H1 (cell line): ENCODE data around the gene LRWD1. TPM values are rescaled to one million over a fixed set of nuclear protein-coding genes. Genes with fewer than 3 reads are reported as not detected.
"Not testable (repeated sequence)": the region's sequence is repeated elsewhere in the genome, so short reads cannot be mapped to it uniquely, and the experiment has no call there.

Experiments
- CTCF ChIA-PET: fragments of 300-600 bp; sonication (Branson Sonifier 250); formaldehyde crosslinking; loops from one replicate; lab custom pipeline; 2021; ENCODE audit not compliant: partially characterized antibody; lab: Charles Lee
- POLR2A ChIA-PET: fragments of 300-600 bp; sonication (Branson Sonifier 250); formaldehyde crosslinking; loops from one replicate; lab custom pipeline; 2021; ENCODE audit warnings: inconsistent platforms; ENCODE audit not compliant: partially characterized antibody; lab: Charles Lee
- DNase-seq, 2 experiments: peaks; one replicate each; pipeline versions ENCODE4 v3.0.0 to v3.0.0-alpha.2; 2010 to 2022; ENCODE audit warnings: low spot score in 2 of 2, low read depth in 1 of 2, mixed read lengths in 1 of 2
- FAIRE-seq: peaks from 2 replicates; lab custom pipeline; 2011; peaks lifted over from hg19 to GRCh38; lab: Jason Lieb, UNC
- H2AFZ ChIP-seq: 2 replicates; pipeline ENCODE4 v1.8.1; 2012; ENCODE audit warnings: low read length, inconsistent platforms
- H2AK5ac ChIP-seq: 2 replicates; pipeline ENCODE4 v1.6.1; 2013; ENCODE audit warnings: low read depth, low read length
- H2BK120ac ChIP-seq: replicated peaks from 2 replicates; pipeline ENCODE3; 2013; ENCODE audit warnings: low read depth, low read length, inconsistent platforms
- H2BK12ac ChIP-seq: 2 replicates; pipeline ENCODE4 v1.6.1; 2013; ENCODE audit warnings: low read depth, low read length
- H2BK15ac ChIP-seq: 2 replicates; pipeline ENCODE4 v1.6.1; 2013; ENCODE audit warnings: low read length
- H2BK20ac ChIP-seq: 2 replicates; pipeline ENCODE4 v1.6.1; 2013; ENCODE audit warnings: low read length
- H2BK5ac ChIP-seq: 2 replicates; pipeline ENCODE4 v1.6.1; 2013; ENCODE audit warnings: low read depth, low read length
- H3K14ac ChIP-seq: 2 replicates; pipeline ENCODE4 v1.6.1; 2013; ENCODE audit warnings: inconsistent platforms; ENCODE audit not compliant: insufficient read length
- H3K18ac ChIP-seq: 2 replicates; pipeline ENCODE4 v1.6.1; 2013; ENCODE audit warnings: low read length; ENCODE audit errors: extremely low read depth
- H3K23ac ChIP-seq: 2 replicates; pipeline ENCODE4 v1.6.1; 2013; ENCODE audit warnings: inconsistent platforms; ENCODE audit not compliant: insufficient read length
- H3K23me2 ChIP-seq: 2 replicates; pipeline ENCODE4 v1.6.1; 2013; ENCODE audit warnings: low read depth, low read length
- H3K27ac ChIP-seq: 2 replicates; pipeline ENCODE4 v1.6.1; 2011; ENCODE audit warnings: low read depth, low read length, inconsistent platforms
- H3K27me3 ChIP-seq, 4 experiments: replicated peaks in 1 of 4; 1 replicate in 1 of 4; 2 replicates in 3 of 4; pipeline versions ENCODE4 v1.6.1 to v1.8.1; 2011 to 2013; ENCODE audit warnings: low read length in 3 of 4, mild to moderate bottlenecking in 3 of 4, inconsistent platforms in 2 of 4, mixed read lengths in 2 of 4, moderate library complexity in 1 of 4; ENCODE audit not compliant: control insufficient read depth in 3 of 4, insufficient read depth in 3 of 4; ENCODE audit errors: extremely low read depth in 1 of 4
- H3K36me3 ChIP-seq, 4 experiments: 2 replicates each; pipeline versions ENCODE4 v1.6.1 to v1.8.1; 2011 to 2013; ENCODE audit warnings: mild to moderate bottlenecking in 4 of 4, low read length in 3 of 4, moderate library complexity in 2 of 4, control low read depth in 1 of 4, inconsistent platforms in 1 of 4; ENCODE audit not compliant: insufficient read depth in 4 of 4, control insufficient read depth in 2 of 4
- H3K4ac ChIP-seq: replicated peaks from 2 replicates; pipeline ENCODE3; 2013; ENCODE audit warnings: low read length, low read depth, mixed read lengths, inconsistent platforms; ENCODE audit not compliant: insufficient read length
- H3K4me1 ChIP-seq, 4 experiments: replicated peaks in 1 of 4; 1 replicate in 1 of 4; 2 replicates in 3 of 4; pipeline versions ENCODE4 v1.6.1 to v1.8.1; 2011 to 2013; ENCODE audit warnings: low read length in 3 of 4, inconsistent platforms in 2 of 4, mixed read lengths in 1 of 4; ENCODE audit not compliant: insufficient read depth in 4 of 4, control insufficient read depth in 3 of 4
- H3K4me2 ChIP-seq, 2 experiments: 2 replicates each; pipeline versions ENCODE4 v1.6.1 to v1.8.1; 2011 to 2013; ENCODE audit warnings: low read depth in 2 of 2, low read length in 2 of 2, control low read depth in 1 of 2, inconsistent platforms in 1 of 2, mild to moderate bottlenecking in 1 of 2; ENCODE audit not compliant: insufficient read depth in 1 of 2
- H3K4me3 ChIP-seq, 4 experiments: fragments of 200-600, 300-600 bp in 1 of 4; sonication (generic), shearing (Covaris generic), sonication (Bioruptor Twin) in 1 of 4; 2 replicates each; pipeline versions ENCODE4 v1.5.1 to v1.8.1; 2011 to 2016; ENCODE audit warnings: low read length in 4 of 4, low read depth in 3 of 4, control low read depth in 2 of 4, inconsistent platforms in 2 of 4, mild to moderate bottlenecking in 2 of 4, mixed read lengths in 1 of 4, moderate library complexity in 1 of 4; ENCODE audit not compliant: insufficient read depth in 2 of 4; ENCODE audit errors: extremely low read depth in 1 of 4
- H3K56ac ChIP-seq: replicated peaks from 2 replicates; pipeline ENCODE3; 2013; ENCODE audit warnings: low read depth, mild to moderate bottlenecking, mixed read lengths, low read length, inconsistent platforms; ENCODE audit not compliant: insufficient read length
- H3K79me1 ChIP-seq: 2 replicates; pipeline ENCODE4 v1.6.1; 2013; ENCODE audit warnings: low read depth, low read length, control low read depth
- H3K79me2 ChIP-seq, 2 experiments: 2 replicates each; pipeline versions ENCODE4 v1.6.1 to v1.8.1; 2012 to 2013; ENCODE audit warnings: low read length in 2 of 2, mild to moderate bottlenecking in 2 of 2, inconsistent platforms in 1 of 2; ENCODE audit not compliant: insufficient read depth in 2 of 2, control insufficient read depth in 1 of 2
- H3K9ac ChIP-seq, 4 experiments: replicated peaks in 1 of 4; 1 replicate in 1 of 4; 2 replicates in 3 of 4; pipeline versions ENCODE4 v1.6.1 to v1.8.1; 2011 to 2013; ENCODE audit warnings: low read depth in 3 of 4, low read length in 3 of 4, control low read depth in 2 of 4, mild to moderate bottlenecking in 2 of 4, moderate library complexity in 2 of 4, inconsistent platforms in 1 of 4; ENCODE audit errors: extremely low read depth in 1 of 4
- H3K9me3 ChIP-seq, 2 experiments: 2 replicates each; pipeline versions ENCODE4 v1.6.1 to v1.8.1; 2012 to 2013; ENCODE audit warnings: mild to moderate bottlenecking in 2 of 2, moderate library complexity in 2 of 2, control low read depth in 1 of 2, inconsistent platforms in 1 of 2, low read depth in 1 of 2, low read length in 1 of 2, mixed read lengths in 1 of 2; ENCODE audit not compliant: insufficient read depth in 2 of 2
- H4K20me1 ChIP-seq, 2 experiments: replicated peaks in 1 of 2; 2 replicates each; pipeline versions ENCODE3 to v1.8.1; 2011 to 2013; ENCODE audit warnings: inconsistent platforms in 2 of 2, low read length in 2 of 2, mild to moderate bottlenecking in 1 of 2; ENCODE audit not compliant: insufficient read depth in 2 of 2, control insufficient read depth in 1 of 2
- H4K5ac ChIP-seq: 2 replicates; pipeline ENCODE4 v1.6.1; 2013; ENCODE audit warnings: low read length, low read depth, mixed read lengths, inconsistent platforms; ENCODE audit not compliant: insufficient read length
- H4K8ac ChIP-seq: 2 replicates; pipeline ENCODE4 v1.8.0; 2013; ENCODE audit warnings: mild to moderate bottlenecking, moderate library complexity, low read length, inconsistent platforms; ENCODE audit not compliant: insufficient read depth; ENCODE audit errors: extremely low read depth
- H4K91ac ChIP-seq: replicated peaks from 2 replicates; pipeline ENCODE3; 2013; ENCODE audit warnings: low read length, mixed read lengths, inconsistent platforms; ENCODE audit not compliant: insufficient read length
- WGBS, 2 experiments: shearing (Covaris generic) in 1 of 2; methylation state at CpG; one replicate each; pipeline versions ENCODE4 v1.1.6 to v1.1.7; 2013 to 2015; ENCODE audit warnings: low lambda C conversion rate in 2 of 2, mixed read lengths in 2 of 2, inconsistent platforms in 1 of 2, low coverage in 1 of 2, missing lambda C conversion rate in 1 of 2; ENCODE audit not compliant: insufficient replicate concordance in 2 of 2, insufficient coverage in 1 of 2, insufficient read length in 1 of 2; ENCODE audit errors: extremely low coverage in 1 of 2, missing lambda C conversion rate in 1 of 2; 5-methylcytosine and 5-hydroxymethylcytosine counted together
- polyA plus RNA-seq, 7 experiments: library from polyadenylated mRNA; depleted of rRNA in 3 of 7; stranded (reverse) in 5 of 7; unstranded in 2 of 7; fragments of >200 nt in 5 of 7; fragments of 200-250 nt in 2 of 7; gene quantifications; 1 replicate in 5 of 7; 2 replicates in 1 of 7; 4 replicates in 1 of 7; pipeline versions ENCODE4 v1.2.1 to v1.2.3, GENCODE V29; 2011 to 2013; ENCODE audit warnings: missing spikeins in 2 of 7, mixed read lengths in 2 of 7
- total RNA-seq: library from RNA; stranded (reverse); fragmentation: NEBNext Ultra II Directional; extraction: Animal tissue kit (Norgen Biotek cat#: 25700); gene quantifications from 2 replicates; pipeline ENCODE4 v1.2.1, GENCODE V29; 2021

Gene LRWD1
- total and polyA plus RNA-seq, 2 of the 8 experiments (the other 6 are each of a cell fraction or from before 2014, with no cell fraction given): 23.4 to 26.8 TPM

DNA sequence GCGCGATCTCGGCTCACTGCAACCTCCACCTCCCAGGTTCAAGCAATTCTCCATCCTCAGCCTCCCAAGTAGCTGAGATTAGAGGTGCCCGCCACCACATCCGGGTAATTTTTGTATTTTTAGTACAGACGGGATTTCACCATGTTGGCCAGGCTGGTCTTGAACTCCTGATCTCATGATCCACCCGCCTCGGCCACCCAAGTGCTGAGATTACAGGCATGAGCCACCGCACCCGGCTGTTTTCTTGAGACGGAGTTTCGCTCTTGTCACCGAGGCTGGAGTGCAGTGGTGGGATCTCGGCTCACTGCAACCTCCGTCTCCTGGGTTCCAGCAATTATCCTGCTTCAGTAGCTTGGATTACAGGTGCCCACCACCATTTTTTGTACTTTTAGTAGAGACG lies 33.5 kb downstream of the LRWD1 start:
- H3K79me2 ChIP-seq, H3K27ac ChIP-seq, H3K36me3 ChIP-seq, DNase-seq, H2BK12ac ChIP-seq, H4K8ac ChIP-seq, H2BK15ac ChIP-seq, H3K23ac ChIP-seq, H3K9ac ChIP-seq, CTCF ChIA-PET, H3K14ac ChIP-seq, H3K4me2 ChIP-seq, H3K18ac ChIP-seq, H2BK5ac ChIP-seq, H3K4me1 ChIP-seq, H3K79me1 ChIP-seq, H2BK20ac ChIP-seq, H3K23me2 ChIP-seq, H4K91ac ChIP-seq, H3K4me3 ChIP-seq, H2BK120ac ChIP-seq, H4K20me1 ChIP-seq, H2AK5ac ChIP-seq, H4K5ac ChIP-seq, FAIRE-seq, POLR2A ChIA-PET, H3K27me3 ChIP-seq, H3K9me3 ChIP-seq, H2AFZ ChIP-seq, H3K56ac ChIP-seq, H3K4ac ChIP-seq: not testable (repeated sequence)
- WGBS, 2 experiments: 96% methylated on average over 7 of the region's 16 CpGs; no CpG with 5 or more reads in 1 of the 2 experiments

DNA sequence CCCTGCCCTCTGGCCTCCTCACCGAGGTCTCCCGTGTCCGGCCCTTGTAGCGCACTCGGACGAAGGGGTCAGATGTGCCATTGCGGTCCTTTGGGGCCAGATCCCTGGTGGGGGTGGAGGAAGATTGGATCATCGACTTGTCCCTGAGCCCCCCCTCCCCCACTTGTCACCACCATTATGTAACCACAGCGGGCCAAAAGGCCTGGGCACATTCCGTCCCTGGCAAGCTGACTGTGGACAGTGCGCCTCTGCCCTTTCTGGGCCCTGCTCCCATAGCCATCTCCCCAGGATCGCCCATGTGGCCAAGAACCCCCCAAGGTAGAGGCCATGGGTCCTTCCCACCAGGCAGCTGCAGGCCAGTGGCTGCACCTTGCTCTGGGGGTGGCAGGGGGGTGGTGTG lies 38.4 kb downstream of the LRWD1 start:
- H4K5ac ChIP-seq, CTCF ChIA-PET, H3K56ac ChIP-seq, H2BK20ac ChIP-seq, H3K27ac ChIP-seq, H3K79me2 ChIP-seq, DNase-seq, H3K14ac ChIP-seq, H4K91ac ChIP-seq, H4K20me1 ChIP-seq, H3K4ac ChIP-seq, H3K4me1 ChIP-seq, FAIRE-seq, H3K27me3 ChIP-seq, H2BK5ac ChIP-seq, H4K8ac ChIP-seq, H3K4me3 ChIP-seq, H3K23ac ChIP-seq, H2BK12ac ChIP-seq, H2AK5ac ChIP-seq, H3K9me3 ChIP-seq, H3K4me2 ChIP-seq, H3K18ac ChIP-seq, POLR2A ChIA-PET, H2BK120ac ChIP-seq, H3K9ac ChIP-seq, H3K23me2 ChIP-seq, H3K36me3 ChIP-seq, H3K79me1 ChIP-seq, H2BK15ac ChIP-seq, H2AFZ ChIP-seq: not testable (repeated sequence)
- no CpG with 5 or more reads among the region's 12 CpGs for WGBS, 2 experiments
